SK-N-SH (cell line): ENCODE measurements around the gene SETDB2.

Experiments
- EP300 ChIP-seq, 2 experiments: IDR thresholded peaks; 2 replicates each; pipeline versions ENCODE4 v1.4.0 to v1.6.1; 2012; ENCODE audit warnings: borderline replicate concordance in 1 of 2, low read depth in 1 of 2, low read length in 1 of 2
- JUND ChIP-seq: IDR thresholded peaks from 2 replicates; pipeline ENCODE4 v1.4.0; 2012
- MXI1 ChIP-seq: IDR thresholded peaks from 2 replicates; pipeline ENCODE4 v1.6.1; 2012; ENCODE audit warnings: mild to moderate bottlenecking, low read depth, low read length, improper control_type of control experiment
- POLR2AphosphoS5 ChIP-seq: IDR thresholded peaks from 2 replicates; pipeline ENCODE4 v1.6.1; 2012; ENCODE audit warnings: low read depth, low read length
- TAF1 ChIP-seq: IDR thresholded peaks from 2 replicates; pipeline ENCODE4 v1.6.1; 2012; ENCODE audit warnings: low read depth, mild to moderate bottlenecking, low read length, moderate library complexity, borderline replicate concordance
- TCF12 ChIP-seq: IDR thresholded peaks from 2 replicates; pipeline ENCODE4 v1.4.0; 2012
- TEAD4 ChIP-seq: IDR thresholded peaks from 2 replicates; pipeline ENCODE4 v1.4.0; 2012; ENCODE audit warnings: mild to moderate bottlenecking, borderline replicate concordance; ENCODE audit not compliant: insufficient read depth
- TF ChIP-seq, protein P1 (sequence below): fragments of 200-600 bp; sonication (generic); IDR thresholded peaks from 2 replicates; pipeline ENCODE4 v1.6.1; 2017; ENCODE audit warnings: antibody characterized with exemption, mild to moderate bottlenecking, moderate library complexity
- TF ChIP-seq, protein P2 (sequence below): fragments of 150-350 bp; IDR thresholded peaks from 2 replicates; pipeline ENCODE4 v1.6.1; 2016; ENCODE audit warnings: mild to moderate bottlenecking, low read depth, low read length

DNA sequence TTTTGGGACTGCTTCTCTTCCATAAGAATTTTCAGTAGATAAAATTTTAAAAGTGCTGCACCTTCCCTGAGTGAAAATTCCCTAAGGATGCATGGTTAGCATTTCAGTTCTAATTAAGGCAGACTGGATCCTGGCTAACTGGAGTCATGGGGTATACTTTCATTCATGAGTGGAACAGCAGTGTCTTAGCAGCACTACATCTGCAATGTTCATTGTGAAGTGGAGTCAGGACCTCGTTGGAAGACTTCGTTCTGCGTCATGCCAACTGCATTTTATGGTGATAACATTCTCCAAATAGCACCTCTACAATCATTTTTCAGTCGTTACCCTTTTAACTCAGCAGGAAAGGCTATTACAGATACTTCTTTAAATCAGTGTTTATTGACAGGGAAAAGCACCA is 77.2 kb downstream of the SETDB2 start:
- TF ChIP-seq POLR2AphosphoS5: no peak
- TF ChIP-seq TEAD4: no peak
- no peak for TF ChIP-seq TAF1
- TF ChIP-seq, protein P1, sequence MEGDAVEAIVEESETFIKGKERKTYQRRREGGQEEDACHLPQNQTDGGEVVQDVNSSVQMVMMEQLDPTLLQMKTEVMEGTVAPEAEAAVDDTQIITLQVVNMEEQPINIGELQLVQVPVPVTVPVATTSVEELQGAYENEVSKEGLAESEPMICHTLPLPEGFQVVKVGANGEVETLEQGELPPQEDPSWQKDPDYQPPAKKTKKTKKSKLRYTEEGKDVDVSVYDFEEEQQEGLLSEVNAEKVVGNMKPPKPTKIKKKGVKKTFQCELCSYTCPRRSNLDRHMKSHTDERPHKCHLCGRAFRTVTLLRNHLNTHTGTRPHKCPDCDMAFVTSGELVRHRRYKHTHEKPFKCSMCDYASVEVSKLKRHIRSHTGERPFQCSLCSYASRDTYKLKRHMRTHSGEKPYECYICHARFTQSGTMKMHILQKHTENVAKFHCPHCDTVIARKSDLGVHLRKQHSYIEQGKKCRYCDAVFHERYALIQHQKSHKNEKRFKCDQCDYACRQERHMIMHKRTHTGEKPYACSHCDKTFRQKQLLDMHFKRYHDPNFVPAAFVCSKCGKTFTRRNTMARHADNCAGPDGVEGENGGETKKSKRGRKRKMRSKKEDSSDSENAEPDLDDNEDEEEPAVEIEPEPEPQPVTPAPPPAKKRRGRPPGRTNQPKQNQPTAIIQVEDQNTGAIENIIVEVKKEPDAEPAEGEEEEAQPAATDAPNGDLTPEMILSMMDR: no peak
- no peak for TF ChIP-seq EP300 (IDR thresholded peaks at IDR 0.05; ENCODE audit: borderline replicate concordance in 1 of 2, low read depth in 1 of 2, low read length in 1 of 2)
- TF ChIP-seq, protein P2, sequence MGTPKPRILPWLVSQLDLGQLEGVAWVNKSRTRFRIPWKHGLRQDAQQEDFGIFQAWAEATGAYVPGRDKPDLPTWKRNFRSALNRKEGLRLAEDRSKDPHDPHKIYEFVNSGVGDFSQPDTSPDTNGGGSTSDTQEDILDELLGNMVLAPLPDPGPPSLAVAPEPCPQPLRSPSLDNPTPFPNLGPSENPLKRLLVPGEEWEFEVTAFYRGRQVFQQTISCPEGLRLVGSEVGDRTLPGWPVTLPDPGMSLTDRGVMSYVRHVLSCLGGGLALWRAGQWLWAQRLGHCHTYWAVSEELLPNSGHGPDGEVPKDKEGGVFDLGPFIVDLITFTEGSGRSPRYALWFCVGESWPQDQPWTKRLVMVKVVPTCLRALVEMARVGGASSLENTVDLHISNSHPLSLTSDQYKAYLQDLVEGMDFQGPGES: no peak
- TF ChIP-seq JUND: no peak
- TF ChIP-seq MXI1: no peak
- no peak for TF ChIP-seq TCF12
